ENCODE measurements around the gene ADCY2.

Gene ADCY2

DNA sequence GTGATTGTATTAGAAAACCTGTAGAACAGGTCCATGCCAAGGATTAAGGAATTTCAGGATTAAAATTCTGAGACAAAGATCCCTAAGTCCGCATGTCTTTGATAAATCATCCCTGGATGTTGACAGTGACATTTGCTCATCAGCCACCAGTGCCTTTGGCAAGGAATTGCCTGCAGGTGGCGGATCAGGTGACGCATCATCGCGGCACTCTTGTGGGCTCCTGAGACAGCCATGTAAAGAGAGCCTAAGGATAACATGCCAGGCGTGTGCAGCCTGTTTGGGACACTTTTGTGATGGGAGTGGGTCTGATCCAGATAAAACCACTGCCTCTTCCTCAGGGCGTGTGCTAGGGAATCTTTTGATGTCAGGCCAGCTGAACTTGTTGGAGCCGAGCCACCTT lies 40.6 kb downstream of the ADCY2 start:
- Mint-ChIP-seq H3K4me3 (no peak overlapping the region), H3K27ac (no peak overlapping the region), H3K9me3 (peaks cover 16% of the 10 kb centered on the region), H3K4me1 (no peaks in the 10 kb centered on the region), H3K27me3 (ENCODE audit: low read depth, poor library complexity) (peaks cover 5% of the 10 kb centered on the region), H3K36me3 (ENCODE audit: low read depth) (peaks cover 82% of the 10 kb centered on the region)
- TF ChIP-seq, protein P1, sequence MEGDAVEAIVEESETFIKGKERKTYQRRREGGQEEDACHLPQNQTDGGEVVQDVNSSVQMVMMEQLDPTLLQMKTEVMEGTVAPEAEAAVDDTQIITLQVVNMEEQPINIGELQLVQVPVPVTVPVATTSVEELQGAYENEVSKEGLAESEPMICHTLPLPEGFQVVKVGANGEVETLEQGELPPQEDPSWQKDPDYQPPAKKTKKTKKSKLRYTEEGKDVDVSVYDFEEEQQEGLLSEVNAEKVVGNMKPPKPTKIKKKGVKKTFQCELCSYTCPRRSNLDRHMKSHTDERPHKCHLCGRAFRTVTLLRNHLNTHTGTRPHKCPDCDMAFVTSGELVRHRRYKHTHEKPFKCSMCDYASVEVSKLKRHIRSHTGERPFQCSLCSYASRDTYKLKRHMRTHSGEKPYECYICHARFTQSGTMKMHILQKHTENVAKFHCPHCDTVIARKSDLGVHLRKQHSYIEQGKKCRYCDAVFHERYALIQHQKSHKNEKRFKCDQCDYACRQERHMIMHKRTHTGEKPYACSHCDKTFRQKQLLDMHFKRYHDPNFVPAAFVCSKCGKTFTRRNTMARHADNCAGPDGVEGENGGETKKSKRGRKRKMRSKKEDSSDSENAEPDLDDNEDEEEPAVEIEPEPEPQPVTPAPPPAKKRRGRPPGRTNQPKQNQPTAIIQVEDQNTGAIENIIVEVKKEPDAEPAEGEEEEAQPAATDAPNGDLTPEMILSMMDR (IDR thresholded peaks at IDR 0.05) = no peak
- DNase-seq = no peak

DNA sequence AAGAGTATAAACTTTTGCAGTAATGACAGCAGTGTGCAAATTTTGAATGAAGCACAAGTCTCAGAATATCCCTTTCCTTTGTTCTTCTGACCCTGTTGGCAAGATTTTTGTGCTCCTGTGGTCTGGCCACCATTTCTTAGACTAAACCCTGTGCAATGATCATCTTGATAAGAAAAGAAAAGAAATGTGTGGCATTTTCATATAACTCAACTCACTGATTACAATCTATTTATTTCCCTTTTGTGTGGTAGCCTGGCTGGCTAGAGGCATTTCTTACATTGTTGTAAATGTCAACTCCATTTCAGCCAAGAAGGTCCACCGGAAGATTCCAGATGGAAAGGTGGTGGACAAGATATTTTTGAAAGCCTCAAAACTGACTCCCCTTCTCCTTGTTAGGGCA lies 41.9 kb downstream of the ADCY2 start:
- no peak overlapping the region for H3K4me3 Mint-ChIP-seq
- no peaks in the 10 kb centered on the region for H3K4me1 Mint-ChIP-seq
- H3K9me3 Mint-ChIP-seq = peaks cover 26% of the 10 kb centered on the region
- peaks cover 81% of the 10 kb centered on the region for H3K36me3 Mint-ChIP-seq (ENCODE audit: low read depth)
- H3K27me3 Mint-ChIP-seq (ENCODE audit: low read depth, poor library complexity) = no peaks in the 10 kb centered on the region
- no peak overlapping the region for H3K27ac Mint-ChIP-seq
- no peak for DNase-seq
- TF ChIP-seq, protein P1 (IDR thresholded peaks at IDR 0.05) = no peak

DNA sequence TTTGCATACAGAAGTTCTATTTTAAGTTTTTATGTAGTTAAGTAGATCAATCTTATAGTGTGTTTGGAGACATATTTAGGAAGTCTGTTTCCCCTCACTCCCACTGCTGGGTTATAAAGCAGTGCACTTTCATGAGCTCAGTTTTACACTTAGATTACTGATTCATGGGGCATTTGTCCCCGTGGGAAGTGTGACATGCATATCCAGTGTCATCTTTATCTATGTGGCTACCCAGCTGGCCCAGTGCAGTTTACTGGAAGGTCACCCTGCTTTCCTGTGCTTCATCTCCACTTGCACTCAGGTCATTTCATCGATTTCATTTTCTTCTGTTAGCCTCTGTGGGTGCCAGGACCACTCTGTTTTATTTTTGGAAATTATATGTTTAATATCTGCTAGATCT lies 49.1 kb downstream of the ADCY2 start:
- H3K27ac Mint-ChIP-seq = peak overlapping the region; percentile 10
- H3K36me3 Mint-ChIP-seq (ENCODE audit: low read depth) = peaks cover 59% of the 10 kb centered on the region
- no peak overlapping the region for H3K4me3 Mint-ChIP-seq
- DNase-seq = no peak
- peaks cover 31% of the 10 kb centered on the region for H3K4me1 Mint-ChIP-seq
- peaks cover 2% of the 10 kb centered on the region for H3K27me3 Mint-ChIP-seq (ENCODE audit: low read depth, poor library complexity)
- TF ChIP-seq, protein P1 (IDR thresholded peaks at IDR 0.05) = no peak
- peaks cover 31% of the 10 kb centered on the region for H3K9me3 Mint-ChIP-seq

DNA sequence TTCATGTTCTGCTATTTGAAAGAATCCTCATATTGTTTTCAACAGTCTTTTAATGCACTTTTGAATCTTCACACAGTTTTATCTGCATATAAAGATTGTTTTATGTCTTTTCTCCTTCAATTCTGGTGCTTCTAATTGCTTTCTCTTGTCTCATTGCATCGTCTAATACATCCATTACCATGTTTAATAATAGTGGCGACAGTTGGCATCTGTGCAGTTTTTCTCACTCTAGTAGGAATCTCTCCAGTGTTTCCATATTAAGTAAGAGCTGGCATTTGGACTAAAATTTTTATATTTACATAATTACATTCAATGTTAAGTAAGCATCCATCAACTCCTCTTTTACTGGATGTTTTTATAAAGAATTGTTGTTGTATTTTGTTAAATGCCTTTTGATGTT lies 49.9 kb downstream of the ADCY2 start:
- peaks cover 59% of the 10 kb centered on the region for H3K36me3 Mint-ChIP-seq (ENCODE audit: low read depth)
- peaks cover 2% of the 10 kb centered on the region for H3K27me3 Mint-ChIP-seq (ENCODE audit: low read depth, poor library complexity)
- TF ChIP-seq, protein P1 (IDR thresholded peaks at IDR 0.05) = no peak
- no peak for DNase-seq
- H3K27ac Mint-ChIP-seq = no peak overlapping the region
- peaks cover 33% of the 10 kb centered on the region for H3K9me3 Mint-ChIP-seq
- H3K4me3 Mint-ChIP-seq = no peak overlapping the region
- peaks cover 31% of the 10 kb centered on the region for H3K4me1 Mint-ChIP-seq

DNA sequence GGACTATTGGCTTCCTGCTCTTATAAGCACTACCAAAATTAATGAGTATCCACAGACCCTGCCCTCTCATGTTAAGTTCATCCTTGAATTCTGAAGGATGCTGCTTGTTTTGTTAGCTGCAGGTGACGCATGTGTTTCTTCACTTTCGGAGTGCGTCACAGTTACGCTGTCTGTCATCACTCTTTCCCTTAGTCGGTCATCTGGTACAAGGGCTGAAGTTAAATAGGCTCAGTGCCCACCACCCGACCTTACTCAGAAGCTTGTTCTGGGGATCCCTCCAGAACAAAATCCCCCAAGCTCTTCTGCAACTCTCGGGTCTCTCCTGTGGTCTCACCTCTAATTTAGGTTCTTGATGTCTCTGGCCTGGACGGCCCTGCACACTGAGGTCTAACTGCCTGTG lies 51.0 kb downstream of the ADCY2 start:
- DNase-seq = no peak
- Mint-ChIP-seq H3K9me3 (peaks cover 38% of the 10 kb centered on the region), H3K4me1 (peaks cover 31% of the 10 kb centered on the region), H3K27me3 (ENCODE audit: low read depth, poor library complexity) (peaks cover 2% of the 10 kb centered on the region), H3K4me3 (no peak overlapping the region), H3K27ac (no peak overlapping the region), H3K36me3 (ENCODE audit: low read depth) (peaks cover 62% of the 10 kb centered on the region)
- TF ChIP-seq, protein P1 (IDR thresholded peaks at IDR 0.05) = no peak

DNA sequence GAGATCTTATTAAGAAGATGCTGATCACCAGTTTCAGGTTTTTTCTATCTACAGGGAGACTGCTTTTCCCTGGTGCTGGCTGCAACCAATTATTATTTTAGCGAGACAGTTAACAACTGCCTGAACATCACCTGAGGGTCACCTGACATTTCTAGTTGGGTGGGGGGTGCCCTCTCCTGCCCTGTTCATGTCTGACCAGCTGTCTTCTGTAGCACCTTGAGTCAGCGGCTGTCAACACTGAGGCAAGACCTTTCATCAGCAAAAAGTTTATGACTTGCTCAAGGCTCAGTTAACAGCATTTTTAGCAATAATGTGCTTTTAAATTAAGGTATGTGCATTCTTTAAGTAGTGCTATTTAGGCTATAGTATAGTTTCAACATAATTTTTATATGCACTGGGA lies 58.0 kb downstream of the ADCY2 start:
- Mint-ChIP-seq H3K9me3 (peaks cover 37% of the 10 kb centered on the region), H3K27ac (no peak overlapping the region), H3K36me3 (ENCODE audit: low read depth) (peaks cover 52% of the 10 kb centered on the region), H3K27me3 (ENCODE audit: low read depth, poor library complexity) (no peaks in the 10 kb centered on the region), H3K4me3 (no peak overlapping the region), H3K4me1 (peaks cover 13% of the 10 kb centered on the region)
- DNase-seq = no peak
- TF ChIP-seq, protein P1 (IDR thresholded peaks at IDR 0.05) = no peak
